GM13976 (cell line): ENCODE results near the gene CSNK1G1.
"Not testable (repeated sequence)": the region's sequence is repeated elsewhere in the genome, so short reads cannot be mapped to it uniquely, and the experiment has no call there.

ENCODE experiments used
- DNase-seq: peaks from one replicate; pipeline ENCODE4 v3.0.0; 2012; ENCODE audit warnings: low spot score
- in situ Hi-C: fragments of 300-500 bp; cut with MboI; formaldehyde crosslinking; loops from one replicate; pipeline ENCODE4 v1.12.0; 2022; ENCODE audit warnings: low sequenced_read_pairs, mixed read lengths, inconsistent platforms; ENCODE audit not compliant: unreplicated experiment
- TF ChIP-seq, protein P1 (sequence below): IDR thresholded peaks from 2 replicates; pipeline ENCODE4 v1.5.1; 2012; ENCODE audit warnings: borderline replicate concordance, mild to moderate bottlenecking; ENCODE audit not compliant: insufficient read depth; ENCODE audit errors: extremely low read depth, missing control alignments, control extremely low read depth

The CSNK1G1 gene

DNA sequence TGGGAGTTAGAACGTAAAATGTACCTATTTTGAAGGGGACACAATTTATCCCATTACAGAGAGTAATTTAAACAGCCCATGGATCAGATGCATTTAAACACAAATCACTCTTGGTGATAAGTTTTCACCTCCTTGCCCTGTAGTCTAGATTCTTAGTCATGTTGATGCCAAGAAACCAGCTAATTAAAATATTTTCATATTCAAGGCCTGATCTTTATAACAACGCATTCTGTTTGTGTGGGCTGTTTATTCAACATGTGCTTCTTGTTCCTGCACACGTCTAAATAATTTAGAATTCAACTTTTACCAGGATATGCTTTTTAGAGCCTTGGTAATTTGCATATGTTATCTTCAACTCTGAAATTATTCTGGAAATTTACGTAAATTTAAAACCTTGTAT is 234.4 kb downstream of the CSNK1G1 start:
- TF ChIP-seq, protein P1, sequence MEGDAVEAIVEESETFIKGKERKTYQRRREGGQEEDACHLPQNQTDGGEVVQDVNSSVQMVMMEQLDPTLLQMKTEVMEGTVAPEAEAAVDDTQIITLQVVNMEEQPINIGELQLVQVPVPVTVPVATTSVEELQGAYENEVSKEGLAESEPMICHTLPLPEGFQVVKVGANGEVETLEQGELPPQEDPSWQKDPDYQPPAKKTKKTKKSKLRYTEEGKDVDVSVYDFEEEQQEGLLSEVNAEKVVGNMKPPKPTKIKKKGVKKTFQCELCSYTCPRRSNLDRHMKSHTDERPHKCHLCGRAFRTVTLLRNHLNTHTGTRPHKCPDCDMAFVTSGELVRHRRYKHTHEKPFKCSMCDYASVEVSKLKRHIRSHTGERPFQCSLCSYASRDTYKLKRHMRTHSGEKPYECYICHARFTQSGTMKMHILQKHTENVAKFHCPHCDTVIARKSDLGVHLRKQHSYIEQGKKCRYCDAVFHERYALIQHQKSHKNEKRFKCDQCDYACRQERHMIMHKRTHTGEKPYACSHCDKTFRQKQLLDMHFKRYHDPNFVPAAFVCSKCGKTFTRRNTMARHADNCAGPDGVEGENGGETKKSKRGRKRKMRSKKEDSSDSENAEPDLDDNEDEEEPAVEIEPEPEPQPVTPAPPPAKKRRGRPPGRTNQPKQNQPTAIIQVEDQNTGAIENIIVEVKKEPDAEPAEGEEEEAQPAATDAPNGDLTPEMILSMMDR, result no peak
- no peak for DNase-seq
- in situ Hi-C loops, result no loop called here

DNA sequence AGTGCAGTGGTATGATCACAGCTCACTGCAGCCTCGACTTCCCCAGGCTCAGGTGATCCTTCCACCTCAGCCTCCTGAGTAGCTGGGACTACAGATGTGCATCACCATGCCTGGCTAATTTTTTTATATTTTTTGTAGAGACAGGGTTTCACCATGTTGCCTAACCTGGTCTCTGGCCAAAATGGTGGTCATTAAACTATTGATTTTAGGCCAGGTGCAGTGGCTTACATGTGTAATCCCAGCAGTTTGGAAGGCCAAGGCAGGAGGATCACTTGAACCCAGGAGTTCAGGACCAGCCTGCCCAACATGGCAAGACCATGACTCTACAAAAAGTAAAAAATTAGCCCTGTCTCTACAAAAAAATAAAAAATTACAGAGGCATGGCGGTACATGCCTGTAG is 235.7 kb downstream of the CSNK1G1 start:
- not testable (repeated sequence) for DNase-seq

DNA sequence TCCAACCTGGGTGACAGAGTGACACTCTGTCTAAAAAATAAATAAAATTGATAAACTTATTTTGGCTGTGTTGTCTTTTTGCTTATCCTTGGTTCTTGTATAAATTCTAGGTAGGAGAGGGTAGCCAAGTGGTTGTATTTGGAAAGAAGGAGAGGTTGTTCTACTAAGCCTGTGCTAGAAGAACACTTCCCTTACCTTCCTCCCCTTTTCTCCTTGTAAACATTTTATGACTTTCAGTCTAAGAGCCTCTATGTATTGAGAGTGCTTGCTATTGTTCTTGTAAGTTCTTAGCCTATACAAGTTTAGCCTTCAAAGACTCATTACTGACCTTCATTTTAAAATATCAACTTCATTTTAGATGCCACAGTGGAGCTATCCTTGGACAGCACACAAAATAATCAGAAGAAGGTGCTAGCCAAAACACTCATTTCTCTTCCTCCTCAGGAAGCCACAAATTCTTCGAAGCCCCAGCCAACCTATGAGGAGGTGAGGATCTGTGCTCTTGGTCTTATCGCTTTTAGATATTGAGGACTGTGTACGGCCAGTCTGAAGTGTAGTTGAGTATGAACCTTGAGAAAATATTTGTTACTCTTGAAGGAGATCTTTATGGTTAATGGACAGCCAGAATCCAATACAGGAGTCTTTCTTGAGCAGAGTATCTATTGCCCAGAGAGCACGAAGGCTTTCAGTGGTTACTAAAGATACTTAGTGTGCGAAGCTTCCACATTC is 238.1 kb downstream of the CSNK1G1 start:
- no peak for DNase-seq
- in situ Hi-C loops, result no loop called here
- TF ChIP-seq, protein P1, result no peak

More for the DNA sequence above, 235.7 kb downstream of the CSNK1G1 start:
- in situ Hi-C loops, result not testable (repeated sequence)
